Neural cell (in vitro differentiated cells): ENCODE measurements around the gene HMOX2.

Experiments used
- EP300 ChIP-seq: fragments of 450-650 bp; conservative IDR thresholded peaks from 2 replicates; pipeline ENCODE4 v1.6.1; 2014; ENCODE audit warnings: antibody characterized with exemption, mild to moderate bottlenecking, moderate library complexity; ENCODE audit not compliant: poor library complexity, severe bottlenecking
- EZH2 ChIP-seq: fragments of 200-600, 300-800 bp; shearing (Covaris generic), sonication (generic); IDR thresholded peaks from 2 replicates; pipeline ENCODE4 v1.6.1; 2014; ENCODE audit warnings: antibody characterized with exemption, low read length, borderline replicate concordance, mild to moderate bottlenecking; ENCODE audit not compliant: insufficient read depth, poor library complexity, severe bottlenecking
- MXI1 ChIP-seq: fragments of 450-650 bp; conservative IDR thresholded peaks from 2 replicates; pipeline ENCODE4 v1.6.1; 2014; ENCODE audit warnings: antibody characterized with exemption, mild to moderate bottlenecking; ENCODE audit not compliant: poor library complexity, severe bottlenecking
- POLR2AphosphoS5 ChIP-seq: IDR thresholded peaks from 2 replicates; pipeline ENCODE4 v1.6.1; 2012
- SMC3 ChIP-seq: fragments of 450-650 bp; conservative IDR thresholded peaks from 2 replicates; pipeline ENCODE4 v1.6.1; 2014; ENCODE audit warnings: antibody characterized with exemption, mild to moderate bottlenecking, moderate library complexity; ENCODE audit not compliant: poor library complexity
- TAF1 ChIP-seq: IDR thresholded peaks from 2 replicates; pipeline ENCODE4 v1.6.1; 2012; ENCODE audit warnings: low read depth
- TF ChIP-seq, protein P1 (sequence below): fragments of 450-650 bp; IDR thresholded peaks from 2 replicates; pipeline ENCODE4 v1.5.1; 2014; ENCODE audit warnings: antibody characterized with exemption, mild to moderate bottlenecking, moderate library complexity; ENCODE audit not compliant: poor library complexity, severe bottlenecking
- TF ChIP-seq, protein P2 (sequence below): IDR thresholded peaks from 2 replicates; pipeline ENCODE4 v1.6.1; 2012; ENCODE audit warnings: borderline replicate concordance

DNA sequence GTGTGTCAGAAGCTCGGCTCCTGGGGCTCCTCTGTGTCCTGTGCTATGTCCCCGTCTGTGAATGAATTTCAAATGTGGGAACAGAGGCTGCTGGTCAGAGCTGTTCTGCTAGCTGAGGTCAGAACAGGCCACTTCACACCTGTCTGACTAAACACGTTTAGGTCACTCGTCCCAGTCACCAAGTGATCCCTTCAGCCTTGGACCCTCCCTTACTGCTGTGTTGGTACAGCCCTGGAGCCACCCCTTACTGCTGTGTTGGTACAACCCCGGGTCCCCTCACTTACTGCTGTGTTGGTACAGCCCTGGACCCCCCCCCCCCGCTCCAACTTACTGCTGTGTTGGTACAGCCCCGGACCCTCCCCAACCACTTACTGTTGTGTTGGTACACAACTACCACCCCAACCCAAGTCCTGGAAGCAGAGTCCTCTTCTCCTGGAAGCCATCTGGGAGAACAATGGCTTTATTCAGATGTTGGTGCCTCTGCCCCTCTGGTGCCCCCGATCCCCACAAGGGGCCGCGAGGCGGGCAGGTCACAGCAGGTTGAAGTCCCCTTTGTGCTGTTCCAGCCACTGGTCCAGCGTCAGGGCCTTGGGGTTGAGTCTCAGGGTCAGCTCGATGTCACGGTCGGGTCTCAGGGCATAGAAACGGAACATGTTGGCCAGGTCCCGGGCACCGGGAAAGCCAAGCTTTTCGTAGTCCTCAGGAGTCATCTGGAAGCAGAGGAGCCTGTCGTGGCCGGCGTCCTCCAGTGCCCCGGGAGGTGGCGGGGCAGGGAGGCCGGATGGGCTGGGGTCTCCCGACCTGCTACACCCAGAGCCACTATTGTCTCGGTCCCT is 14.7 kb upstream of the HMOX2 start:
- TF ChIP-seq, protein P1, sequence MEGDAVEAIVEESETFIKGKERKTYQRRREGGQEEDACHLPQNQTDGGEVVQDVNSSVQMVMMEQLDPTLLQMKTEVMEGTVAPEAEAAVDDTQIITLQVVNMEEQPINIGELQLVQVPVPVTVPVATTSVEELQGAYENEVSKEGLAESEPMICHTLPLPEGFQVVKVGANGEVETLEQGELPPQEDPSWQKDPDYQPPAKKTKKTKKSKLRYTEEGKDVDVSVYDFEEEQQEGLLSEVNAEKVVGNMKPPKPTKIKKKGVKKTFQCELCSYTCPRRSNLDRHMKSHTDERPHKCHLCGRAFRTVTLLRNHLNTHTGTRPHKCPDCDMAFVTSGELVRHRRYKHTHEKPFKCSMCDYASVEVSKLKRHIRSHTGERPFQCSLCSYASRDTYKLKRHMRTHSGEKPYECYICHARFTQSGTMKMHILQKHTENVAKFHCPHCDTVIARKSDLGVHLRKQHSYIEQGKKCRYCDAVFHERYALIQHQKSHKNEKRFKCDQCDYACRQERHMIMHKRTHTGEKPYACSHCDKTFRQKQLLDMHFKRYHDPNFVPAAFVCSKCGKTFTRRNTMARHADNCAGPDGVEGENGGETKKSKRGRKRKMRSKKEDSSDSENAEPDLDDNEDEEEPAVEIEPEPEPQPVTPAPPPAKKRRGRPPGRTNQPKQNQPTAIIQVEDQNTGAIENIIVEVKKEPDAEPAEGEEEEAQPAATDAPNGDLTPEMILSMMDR = no peak
- TF ChIP-seq POLR2AphosphoS5 (no peak), SMC3 (no peak), EZH2 (no peak), EP300 (no peak), MXI1 (no peak), TAF1 (no peak)
- TF ChIP-seq, protein P2, sequence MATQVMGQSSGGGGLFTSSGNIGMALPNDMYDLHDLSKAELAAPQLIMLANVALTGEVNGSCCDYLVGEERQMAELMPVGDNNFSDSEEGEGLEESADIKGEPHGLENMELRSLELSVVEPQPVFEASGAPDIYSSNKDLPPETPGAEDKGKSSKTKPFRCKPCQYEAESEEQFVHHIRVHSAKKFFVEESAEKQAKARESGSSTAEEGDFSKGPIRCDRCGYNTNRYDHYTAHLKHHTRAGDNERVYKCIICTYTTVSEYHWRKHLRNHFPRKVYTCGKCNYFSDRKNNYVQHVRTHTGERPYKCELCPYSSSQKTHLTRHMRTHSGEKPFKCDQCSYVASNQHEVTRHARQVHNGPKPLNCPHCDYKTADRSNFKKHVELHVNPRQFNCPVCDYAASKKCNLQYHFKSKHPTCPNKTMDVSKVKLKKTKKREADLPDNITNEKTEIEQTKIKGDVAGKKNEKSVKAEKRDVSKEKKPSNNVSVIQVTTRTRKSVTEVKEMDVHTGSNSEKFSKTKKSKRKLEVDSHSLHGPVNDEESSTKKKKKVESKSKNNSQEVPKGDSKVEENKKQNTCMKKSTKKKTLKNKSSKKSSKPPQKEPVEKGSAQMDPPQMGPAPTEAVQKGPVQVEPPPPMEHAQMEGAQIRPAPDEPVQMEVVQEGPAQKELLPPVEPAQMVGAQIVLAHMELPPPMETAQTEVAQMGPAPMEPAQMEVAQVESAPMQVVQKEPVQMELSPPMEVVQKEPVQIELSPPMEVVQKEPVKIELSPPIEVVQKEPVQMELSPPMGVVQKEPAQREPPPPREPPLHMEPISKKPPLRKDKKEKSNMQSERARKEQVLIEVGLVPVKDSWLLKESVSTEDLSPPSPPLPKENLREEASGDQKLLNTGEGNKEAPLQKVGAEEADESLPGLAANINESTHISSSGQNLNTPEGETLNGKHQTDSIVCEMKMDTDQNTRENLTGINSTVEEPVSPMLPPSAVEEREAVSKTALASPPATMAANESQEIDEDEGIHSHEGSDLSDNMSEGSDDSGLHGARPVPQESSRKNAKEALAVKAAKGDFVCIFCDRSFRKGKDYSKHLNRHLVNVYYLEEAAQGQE = no peak
